HepG2 (cell line): Measurements from ENCODE around the gene PPP4R3A. TPM values are rescaled to one million over a fixed set of nuclear protein-coding genes. Genes with fewer than 3 reads are reported as not detected.

Experiments used
- ATF6 ChIP-seq: sonication (generic); formaldehyde crosslinking; conservative IDR thresholded peaks from 2 replicates; pipeline ENCODE4 v1.4.0; 2020; ENCODE audit warnings: missing genetic modification reagents
- CBX2 ChIP-seq, 2 experiments: fragments of 200-600 bp in 1 of 2; sonication (generic); formaldehyde crosslinking in 1 of 2; IDR thresholded peaks; 2 replicates each; pipeline versions ENCODE4 v1.7.0 to v1.8.1; 2018 to 2022; ENCODE audit warnings: low read depth in 2 of 2, low read length in 1 of 2, mild to moderate bottlenecking in 1 of 2, missing genetic modification reagents in 1 of 2
- EEA1 ChIP-seq: sonication (generic); formaldehyde crosslinking; IDR thresholded peaks from 2 replicates; pipeline ENCODE4 v1.5.1; 2020; ENCODE audit warnings: mild to moderate bottlenecking, missing genetic modification reagents, borderline replicate concordance
- ESRRA ChIP-seq: sonication (generic); formaldehyde crosslinking; IDR thresholded peaks from 2 replicates; pipeline ENCODE4 v1.5.1; 2020; ENCODE audit warnings: mild to moderate bottlenecking, low read depth, missing genetic modification reagents
- MBD4 ChIP-seq: IDR thresholded peaks from 2 replicates; pipeline ENCODE4 v1.6.1; 2012; ENCODE audit warnings: low read length, inconsistent platforms, borderline replicate concordance
- PCBP1 ChIP-seq: fragments of 200-400 bp; formaldehyde crosslinking; IDR thresholded peaks from 2 replicates; pipeline ENCODE4 v1.6.1; 2017; ENCODE audit warnings: mild to moderate bottlenecking, low read depth, low read length, borderline replicate concordance
- PRDM15 ChIP-seq: sonication (generic); formaldehyde crosslinking; IDR thresholded peaks from 2 replicates; pipeline ENCODE4 v1.4.0; 2020; ENCODE audit warnings: missing genetic modification reagents
- SRSF9 ChIP-seq: fragments of 200-400 bp; formaldehyde crosslinking; IDR thresholded peaks from 2 replicates; pipeline ENCODE4 v1.6.1; 2018; ENCODE audit warnings: borderline replicate concordance, mild to moderate bottlenecking, low read depth, low read length; ENCODE audit not compliant: insufficient read depth, poor library complexity, severe bottlenecking
- ZBTB2 ChIP-seq: sonication (generic); formaldehyde crosslinking; IDR thresholded peaks from 2 replicates; pipeline ENCODE4 v1.8.0; 2022; ENCODE audit warnings: low read depth, missing genetic modification reagents
- ZNF142 ChIP-seq: sonication (generic); formaldehyde crosslinking; IDR thresholded peaks from 2 replicates; pipeline ENCODE4 v1.4.0; 2020; ENCODE audit warnings: missing genetic modification reagents
- ZNF362 ChIP-seq: sonication (generic); formaldehyde crosslinking; IDR thresholded peaks from 2 replicates; pipeline ENCODE4 v1.4.0; 2020; ENCODE audit warnings: missing genetic modification reagents, mild to moderate bottlenecking, borderline replicate concordance
- ZNF850 ChIP-seq: sonication (generic); formaldehyde crosslinking; conservative IDR thresholded peaks from 2 replicates; pipeline ENCODE4 v1.9.0; 2021; ENCODE audit warnings: mild to moderate bottlenecking, missing genetic modification reagents
- polyA plus RNA-seq, 8 experiments: library from polyadenylated mRNA; depleted of rRNA in 3 of 8; stranded (reverse) in 7 of 8; unstranded in 1 of 8; fragments of >200 nt; fragmentation: Illumina TruSeq in 4 of 8; extraction: Trizol in 4 of 8; gene quantifications; 2 replicates each; pipeline versions ENCODE4 v1.2.1 to v1.2.3, GENCODE V29; 2011 to 2016; ENCODE audit warnings: low read depth in 4 of 8, missing spikeins in 1 of 8, mixed read lengths in 1 of 8; ENCODE audit not compliant: insufficient read depth in 1 of 8
- total RNA-seq, 5 experiments: library from RNA; depleted of rRNA; stranded (reverse); fragments of >200 nt; fragmentation: Illumina TruSeq; extraction: Trizol; gene quantifications; 2 replicates each; pipeline ENCODE4 v1.2.3, GENCODE V29; 2016; ENCODE audit warnings: low read depth in 1 of 5

The PPP4R3A gene
- total and polyA plus RNA-seq, 2 of the 13 experiments (the other 11 are each of a cell fraction or from before 2014, with no cell fraction given): 22.5 to 57.4 TPM

- TF ChIP-seq ZNF142 (no peak), ZBTB2 (CRISPR knock-in tag) (no peak), EEA1 (no peak), ATF6 (no peak), ZNF362 (CRISPR knock-in tag) (no peak), PCBP1 (no peak), SRSF9 (no peak), CBX2 (IDR thresholded peaks at IDR 0.05; ENCODE audit: low read depth, low read length) (no peak), CBX2 (CRISPR knock-in tag; IDR thresholded peaks at IDR 0.05; ENCODE audit: low read depth) (no peak), PRDM15 (CRISPR knock-in tag) (no peak), ZNF850 (CRISPR knock-in tag) (no peak), ESRRA (no peak), MBD4 (no peak)
These were observed 44.6 kb upstream of the PPP4R3A start (continued) for GRCh38 chr14:91554535-91555332.
